DOHH2 (cell line): ENCODE results near the gene AK1.
"Not testable (repeated sequence)": the region's sequence is repeated elsewhere in the genome, so short reads cannot be mapped to it uniquely, and the experiment has no call there.

ENCODE experiments used
- EZH2phosphoT487 ChIP-seq: fragments of 200-600 bp; sonication (generic); IDR thresholded peaks from 2 replicates; pipeline ENCODE4 v1.6.1; 2017; ENCODE audit warnings: borderline replicate concordance, mild to moderate bottlenecking, antibody characterized with exemption, low read length, moderate library complexity, mixed read lengths
- TF ChIP-seq, protein P1 (sequence below): fragments of 200-600 bp; sonication (generic); IDR thresholded peaks from one replicate; pipeline ENCODE4 v1.5.1; 2014; ENCODE audit warnings: antibody characterized with exemption, mild to moderate bottlenecking, low read depth, low read length; ENCODE audit not compliant: poor library complexity, severe bottlenecking

DNA sequence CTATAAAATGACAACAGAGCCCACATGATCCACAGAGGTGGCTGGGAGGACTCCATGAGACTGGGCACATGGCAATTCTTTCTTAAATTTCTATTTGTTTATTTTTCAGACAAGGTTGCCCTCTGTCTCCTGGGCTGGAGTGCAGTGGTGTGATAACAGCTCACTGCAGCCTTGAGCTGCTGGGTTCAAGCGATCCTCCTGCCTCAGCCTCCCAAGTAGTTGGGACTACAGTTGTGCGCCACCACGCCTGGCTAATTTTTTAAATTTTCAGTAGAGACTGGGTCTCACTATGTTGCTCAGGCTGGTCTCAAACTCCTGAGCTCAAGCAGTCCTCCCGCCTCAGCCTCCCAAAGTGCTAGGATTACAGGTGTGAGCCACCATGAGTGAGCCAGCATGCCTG lies 31.9 kb downstream of the AK1 start:
- TF ChIP-seq, protein P1, sequence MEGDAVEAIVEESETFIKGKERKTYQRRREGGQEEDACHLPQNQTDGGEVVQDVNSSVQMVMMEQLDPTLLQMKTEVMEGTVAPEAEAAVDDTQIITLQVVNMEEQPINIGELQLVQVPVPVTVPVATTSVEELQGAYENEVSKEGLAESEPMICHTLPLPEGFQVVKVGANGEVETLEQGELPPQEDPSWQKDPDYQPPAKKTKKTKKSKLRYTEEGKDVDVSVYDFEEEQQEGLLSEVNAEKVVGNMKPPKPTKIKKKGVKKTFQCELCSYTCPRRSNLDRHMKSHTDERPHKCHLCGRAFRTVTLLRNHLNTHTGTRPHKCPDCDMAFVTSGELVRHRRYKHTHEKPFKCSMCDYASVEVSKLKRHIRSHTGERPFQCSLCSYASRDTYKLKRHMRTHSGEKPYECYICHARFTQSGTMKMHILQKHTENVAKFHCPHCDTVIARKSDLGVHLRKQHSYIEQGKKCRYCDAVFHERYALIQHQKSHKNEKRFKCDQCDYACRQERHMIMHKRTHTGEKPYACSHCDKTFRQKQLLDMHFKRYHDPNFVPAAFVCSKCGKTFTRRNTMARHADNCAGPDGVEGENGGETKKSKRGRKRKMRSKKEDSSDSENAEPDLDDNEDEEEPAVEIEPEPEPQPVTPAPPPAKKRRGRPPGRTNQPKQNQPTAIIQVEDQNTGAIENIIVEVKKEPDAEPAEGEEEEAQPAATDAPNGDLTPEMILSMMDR: not testable (repeated sequence)
- TF ChIP-seq EZH2phosphoT487: not testable (repeated sequence)
